HG02981 (cell line): ENCODE measurements around the gene CAV2.

Experiments used
- ATAC-seq: cut with Tn5 transposase; IDR thresholded peaks from one replicate; pipeline ENCODE4 v1.9.1; 2021; ENCODE audit warnings: mild to moderate bottlenecking, moderate library complexity; ENCODE audit not compliant: unreplicated experiment

CAV2 gene

GRCh38 chr7:116522247-116522646, 22.7 kb downstream of the CAV2 start:
- ATAC-seq: no peak

GRCh38 chr7:116524221-116524608, 24.7 kb downstream of the CAV2 start:
- ATAC-seq: no peak

- no peak for ATAC-seq
Measured at GRCh38 chr7:116524609-116525297, 25.2 kb downstream of the CAV2 start, which contains the start of gene CAV1. Gene CAV1, plus strand, starts transcription at chr7:116525036. Its CDS starts 27 bp downstream, at chr7:116525063.

- ATAC-seq: peak; percentile 27
Measured at GRCh38 chr7:116525298-116525912, 25.9 kb downstream of the CAV2 start.

GRCh38 chr7:116525913-116526861, 26.6 kb downstream of the CAV2 start:
- peak; percentile 96 for ATAC-seq

GRCh38 chr7:116526897-116527296, 27.4 kb downstream of the CAV2 start:
- no peak for ATAC-seq

GRCh38 chr7:116527521-116527920, 28.0 kb downstream of the CAV2 start:
- no peak for ATAC-seq

GRCh38 chr7:116528008-116528789, 28.7 kb downstream of the CAV2 start:
- ATAC-seq: no peak

- ATAC-seq: no peak
Measured at GRCh38 chr7:116529250-116529649, 29.7 kb downstream of the CAV2 start.

- ATAC-seq: no peak
Measured at GRCh38 chr7:116530107-116530820, 30.7 kb downstream of the CAV2 start.

GRCh38 chr7:116532102-116532688, 32.7 kb downstream of the CAV2 start:
- ATAC-seq: no peak

- ATAC-seq: no peak
Measured at GRCh38 chr7:116534790-116535189, 35.3 kb downstream of the CAV2 start.

- no peak for ATAC-seq
Measured at GRCh38 chr7:116535416-116535815, 35.9 kb downstream of the CAV2 start.

- no peak for ATAC-seq
Measured at GRCh38 chr7:116538138-116538537, 38.6 kb downstream of the CAV2 start.

- no peak for ATAC-seq
Measured at GRCh38 chr7:116539879-116540278, 40.3 kb downstream of the CAV2 start.

GRCh38 chr7:116540743-116541142, 41.2 kb downstream of the CAV2 start:
- no peak for ATAC-seq

GRCh38 chr7:116541951-116542350, 42.4 kb downstream of the CAV2 start:
- no peak for ATAC-seq

GRCh38 chr7:116542618-116543017, 43.1 kb downstream of the CAV2 start:
- no peak for ATAC-seq

- ATAC-seq: no peak
Measured at GRCh38 chr7:116543664-116544063, 44.1 kb downstream of the CAV2 start.

- ATAC-seq: no peak
Measured at GRCh38 chr7:116544487-116544886, 44.9 kb downstream of the CAV2 start.
